Upper lobe of right lung (tissue), 1 donor: Measurements from ENCODE around the gene MUC21. TPM values are rescaled to one million over a fixed set of nuclear protein-coding genes. Genes with fewer than 3 reads are reported as not detected.
A peak's percentile ranks its signal among the peaks of the same experiment; 100 is the strongest.
"Not testable (repeated sequence)": the region's sequence is repeated elsewhere in the genome, so short reads cannot be mapped to it uniquely, and the experiment has no call there.

ENCODE experiments used
- ATAC-seq: fragments of 200-7000 bp; cut with Tn5 transposase; one replicate; pipeline ENCODE4 v1.9.1; 2020; ENCODE audit warnings: mild to moderate bottlenecking, moderate library complexity
- DNase-seq: peaks from one replicate; pipeline ENCODE4 v3.0.0-alpha.2; 2020
- H3K27ac ChIP-seq: fragments of 200-600 bp; one replicate; pipeline ENCODE4 v1.8.0; 2022
- H3K27me3 ChIP-seq: fragments of 200-600 bp; one replicate; pipeline ENCODE4 v1.8.0; 2022; ENCODE audit warnings: mild to moderate bottlenecking
- H3K36me3 ChIP-seq: fragments of 200-600 bp; one replicate; pipeline ENCODE4 v1.8.0; 2022
- H3K4me1 ChIP-seq: fragments of 200-600 bp; one replicate; pipeline ENCODE4 v1.8.0; 2022
- H3K4me3 ChIP-seq: fragments of 200-600 bp; one replicate; pipeline ENCODE4 v1.8.0; 2022; ENCODE audit warnings: mild to moderate bottlenecking
- H3K9me3 ChIP-seq: fragments of 200-600 bp; one replicate; pipeline ENCODE4 v1.8.0; 2022
- CTCF ChIP-seq: fragments of 200-600 bp; IDR thresholded peaks from one replicate; pipeline ENCODE4 v1.8.0; 2022; ENCODE audit warnings: antibody characterized with exemption
- intact Hi-C: fragments of 100-400 bp; cut with DNase I; formaldehyde crosslinking; loops from one replicate; pipeline ENCODE4 v1.11.0; 2022
- total RNA-seq: library from RNA; stranded (reverse); fragmentation: NEBNext Ultra II Directional; extraction: Animal tissue kit (Norgen Biotek cat#: 25700); gene quantifications from one replicate; pipeline ENCODE4 v1.2.1, GENCODE V29; 2021
- donor health status: DM: no; HTN: yes; CAD: no; lungs with severe emphysema.

The MUC21 gene
- total RNA-seq, 1 donor from 2014 or later, result 1.1 TPM

GRCh38 chr6:30960907-30961673 lies 22.4 kb upstream of the MUC21 start:
- TF ChIP-seq CTCF, result no peak
- Histone ChIP-seq H3K4me3 (no peak overlapping the region), H3K9me3 (no peaks in the 10 kb centered on the region), H3K4me1 (no peaks in the 10 kb centered on the region), H3K27me3 (no peaks in the 10 kb centered on the region), H3K36me3 (no peaks in the 10 kb centered on the region), H3K27ac (peak overlapping the region; percentile 42)
- intact Hi-C loops, result no loop called here
- peak; percentile 85 for ATAC-seq
- no peak for DNase-seq

- no peaks in the 10 kb centered on the region for H3K27me3 ChIP-seq
- ATAC-seq (no peak), DNase-seq (no peak)
- H3K27ac ChIP-seq, result no peak overlapping the region
- no peaks in the 10 kb centered on the region for H3K36me3 ChIP-seq
- TF ChIP-seq CTCF, result no peak
- H3K4me3 ChIP-seq, result no peak overlapping the region
- no peaks in the 10 kb centered on the region for H3K9me3 ChIP-seq
- intact Hi-C loops, result no loop called here
- no peaks in the 10 kb centered on the region for H3K4me1 ChIP-seq
Measured at GRCh38 chr6:30962716-30963115, 20.8 kb upstream of the MUC21 start.

GRCh38 chr6:30963641-30964040 lies 19.9 kb upstream of the MUC21 start:
- Histone ChIP-seq H3K4me1 (no peaks in the 10 kb centered on the region), H3K27me3 (no peaks in the 10 kb centered on the region), H3K27ac (no peak overlapping the region), H3K9me3 (no peaks in the 10 kb centered on the region), H3K36me3 (no peaks in the 10 kb centered on the region), H3K4me3 (no peak overlapping the region)
- intact Hi-C loops, result no loop called here
- no peak for TF ChIP-seq CTCF
- ATAC-seq (no peak), DNase-seq (no peak)

GRCh38 chr6:30964075-30964474 lies 19.4 kb upstream of the MUC21 start:
- DNase-seq (no peak), ATAC-seq (no peak)
- TF ChIP-seq CTCF, result no peak
- no peaks in the 10 kb centered on the region for H3K27me3 ChIP-seq
- H3K4me3 ChIP-seq, result no peak overlapping the region
- no peaks in the 10 kb centered on the region for H3K4me1 ChIP-seq
- intact Hi-C loops, result no loop called here
- H3K36me3 ChIP-seq, result no peaks in the 10 kb centered on the region
- H3K27ac ChIP-seq, result no peak overlapping the region
- H3K9me3 ChIP-seq, result no peaks in the 10 kb centered on the region

GRCh38 chr6:30965140-30965601 lies 18.3 kb upstream of the MUC21 start:
- intact Hi-C loops, result no loop called here
- H3K9me3 ChIP-seq, result no peaks in the 10 kb centered on the region
- H3K4me3 ChIP-seq, result no peak overlapping the region
- no peak for DNase-seq
- no peak overlapping the region for H3K27ac ChIP-seq
- no peak for ATAC-seq
- no peaks in the 10 kb centered on the region for H3K36me3 ChIP-seq
- no peaks in the 10 kb centered on the region for H3K4me1 ChIP-seq
- no peaks in the 10 kb centered on the region for H3K27me3 ChIP-seq
- TF ChIP-seq CTCF, result no peak

- Histone ChIP-seq H3K4me3 (no peak overlapping the region), H3K9me3 (no peaks in the 10 kb centered on the region), H3K4me1 (no peaks in the 10 kb centered on the region), H3K27me3 (no peaks in the 10 kb centered on the region), H3K27ac (no peak overlapping the region), H3K36me3 (no peaks in the 10 kb centered on the region)
- intact Hi-C loops, result no loop called here
- DNase-seq (no peak), ATAC-seq (no peak)
- TF ChIP-seq CTCF, result no peak
Measured at GRCh38 chr6:30966154-30966553, 17.4 kb upstream of the MUC21 start.

GRCh38 chr6:30969171-30969570 lies 14.3 kb upstream of the MUC21 start:
- H3K4me1 ChIP-seq, ATAC-seq, H3K36me3 ChIP-seq, H3K9me3 ChIP-seq, H3K27ac ChIP-seq, DNase-seq, H3K27me3 ChIP-seq, intact Hi-C loops, H3K4me3 ChIP-seq: not testable (repeated sequence)
